GM12878 (cell line): ENCODE results near the gene DNAJB6. TPM values are rescaled to one million over a fixed set of nuclear protein-coding genes. Genes with fewer than 3 reads are reported as not detected.

ENCODE experiments used
- ATAC-seq: fragments of 200-7000 bp; cut with Tn5 transposase; 3 replicates; pipeline ENCODE4 v1.9.1; 2020; ENCODE audit warnings: mild to moderate bottlenecking, moderate library complexity
- BruUV-seq: library from RNA; stranded (reverse); fragments of 400-500 nt; replicated peaks from 2 replicates; lab custom pipeline; 2021; lab: Mats Ljungman, UMichigan
- CTCF ChIA-PET: fragments of 300-600 bp; sonication (Branson Sonifier 250); formaldehyde crosslinking; extraction: SDS; loops from one replicate; lab custom pipeline; 2021; ENCODE audit warnings: inconsistent platforms; lab: Yijun Ruan, JAX
- POLR2A ChIA-PET: fragments of 350-600 bp; formaldehyde crosslinking; extraction: SDS; loops from one replicate; lab custom pipeline; 2021; ENCODE audit warnings: inconsistent platforms; lab: Charles Lee
- RAD21 ChIA-PET: fragments of 300-600 bp; sonication (Branson Sonifier 250); formaldehyde crosslinking; loops from one replicate; lab custom pipeline; 2023; ENCODE audit warnings: antibody characterized with exemption; ENCODE audit not compliant: unreplicated experiment; lab: Charles Lee
- SMC1A ChIA-PET: fragments of 300-600 bp; sonication (Branson Sonifier 250); formaldehyde crosslinking; loops from one replicate; lab custom pipeline; 2023; ENCODE audit not compliant: unreplicated experiment, uncharacterized antibody; lab: Charles Lee
- DNase-seq: peaks from one replicate; pipeline ENCODE4 v3.0.0-alpha.2; 2011; ENCODE audit warnings: low read depth, low spot score
- FAIRE-seq: peaks from 3 replicates; lab custom pipeline; 2011; peaks lifted over from hg19 to GRCh38; lab: Jason Lieb, UNC
- H2AFZ ChIP-seq: 2 replicates; pipeline ENCODE4 v1.6.0; 2011; ENCODE audit warnings: low read depth, low read length, control low read depth; ENCODE audit not compliant: control insufficient read depth
- H3K27ac ChIP-seq: 2 replicates; pipeline ENCODE4 v1.5.1; 2011; ENCODE audit warnings: control low read depth; ENCODE audit not compliant: control insufficient read depth, insufficient read depth
- H3K27me3 ChIP-seq, 2 experiments: replicated peaks in 1 of 2; 2 replicates each; pipeline versions ENCODE4 v1.6.0 to v1.6.1; 2011; ENCODE audit warnings: low read length in 1 of 2; ENCODE audit not compliant: control insufficient read depth in 2 of 2, insufficient read depth in 2 of 2
- H3K36me3 ChIP-seq, 2 experiments: 2 replicates each; pipeline ENCODE4 v1.5.1; 2011; ENCODE audit warnings: low read length in 1 of 2; ENCODE audit not compliant: control insufficient read depth in 2 of 2, insufficient read depth in 2 of 2
- H3K4me1 ChIP-seq: 2 replicates; pipeline ENCODE4 v1.6.1; 2011; ENCODE audit warnings: mild to moderate bottlenecking, low read length, moderate library complexity, mixed read lengths; ENCODE audit not compliant: control insufficient read depth, insufficient read depth
- H3K4me2 ChIP-seq: 2 replicates; pipeline ENCODE4 v1.6.0; 2011; ENCODE audit warnings: control low read depth; ENCODE audit not compliant: control insufficient read depth, insufficient read depth
- H3K4me3 ChIP-seq: fragments of 200-600 bp; sonication (generic); 2 replicates; pipeline ENCODE4 v1.5.1; 2016
- H3K79me2 ChIP-seq: 2 replicates; pipeline ENCODE4 v1.6.0; 2011; ENCODE audit warnings: low read length; ENCODE audit not compliant: control insufficient read depth, insufficient read depth
- H3K9ac ChIP-seq: 2 replicates; pipeline ENCODE4 v1.8.0; 2011; ENCODE audit warnings: low read length, control low read depth, mixed read lengths; ENCODE audit not compliant: control insufficient read depth, insufficient read depth
- H3K9me3 ChIP-seq: replicated peaks from 3 replicates; pipeline ENCODE4 v1.5.1; 2011; ENCODE audit warnings: mild to moderate bottlenecking, low read length; ENCODE audit not compliant: control insufficient read depth, insufficient read depth
- H4K20me1 ChIP-seq: 2 replicates; pipeline ENCODE4 v1.6.0; 2011; ENCODE audit not compliant: control insufficient read depth, insufficient read depth
- CBFB ChIP-seq: IDR thresholded peaks from 2 replicates; pipeline ENCODE4 v1.6.1; 2016; ENCODE audit warnings: antibody characterized with exemption, low read depth
- FOS ChIP-seq: IDR thresholded peaks from 3 replicates; pipeline ENCODE4 v1.6.1; 2011; ENCODE audit warnings: borderline replicate concordance; ENCODE audit not compliant: insufficient read length; ENCODE audit errors: extremely low read depth
- GATAD2B ChIP-seq: fragments of 450-650 bp; conservative IDR thresholded peaks from 2 replicates; pipeline ENCODE4 v1.6.1; 2017; ENCODE audit warnings: low read depth, mild to moderate bottlenecking, moderate library complexity
- HDAC2 ChIP-seq: fragments of 200-600 bp; sonication (generic); IDR thresholded peaks from 2 replicates; pipeline ENCODE4 v1.6.1; 2017
- RB1 ChIP-seq: fragments of 450-650 bp; formaldehyde crosslinking; IDR thresholded peaks from 2 replicates; pipeline ENCODE4 v1.6.1; 2017; ENCODE audit warnings: mild to moderate bottlenecking, borderline replicate concordance
- RBBP5 ChIP-seq: fragments of 200-600 bp; sonication (generic); conservative IDR thresholded peaks from 2 replicates; pipeline ENCODE4 v1.6.1; 2016
- WGBS: methylation state at CpG from one replicate; pipeline ENCODE4 v1.1.6; 2016; ENCODE audit warnings: low lambda C conversion rate; ENCODE audit not compliant: insufficient replicate concordance, insufficient coverage; ENCODE audit errors: missing lambda C conversion rate; 5-methylcytosine and 5-hydroxymethylcytosine counted together
- in situ Hi-C: fragments of 300-500 bp; cut with MboI; formaldehyde crosslinking; loops from 9 replicates; pipeline ENCODE4 v1.14.3; 2018; ENCODE audit warnings: mixed read lengths
- intact Hi-C: fragments of 100-400 bp; cut with micrococcal nuclease; formaldehyde crosslinking; loops from one replicate; pipeline ENCODE4 v1.14.2; 2022; ENCODE audit not compliant: unreplicated experiment
- polyA plus RNA-seq, 11 experiments: library from polyadenylated mRNA; depleted of rRNA in 4 of 11; unstranded in 6 of 11; stranded (reverse) in 5 of 11; fragments of >200 nt; fragmentation: Nextera tagmentation in 4 of 11; fragmentation: Illumina TruSeq in 1 of 11; extraction: Ambion mirVana in 4 of 11; extraction: Trizol in 1 of 11; gene quantifications; 1 replicate in 1 of 11; 2 replicates in 10 of 11; pipeline versions ENCODE4 v1.2.1 to v1.2.3, GENCODE V29; 2011 to 2016; ENCODE audit warnings: inconsistent platforms in 2 of 11, missing spikeins in 2 of 11, low read depth in 1 of 11
- total RNA-seq, 4 experiments: library from RNA; depleted of rRNA in 3 of 4; stranded (reverse); fragments of >200 nt in 3 of 4; fragmentation: Illumina TruSeq in 1 of 4; extraction: Trizol in 1 of 4; gene quantifications; 2 replicates each; pipeline versions ENCODE4 v1.2.1 to v1.2.3, GENCODE V29; 2013 to 2021
- TF ChIP-seq, protein P1 (sequence below), 3 experiments: IDR thresholded peaks in 2 of 3; conservative IDR thresholded peaks in 1 of 3; 2 replicates each; pipeline ENCODE4 v1.5.1; 2011; ENCODE audit warnings: low read depth in 3 of 3, low read length in 3 of 3, mild to moderate bottlenecking in 3 of 3, control low read depth in 2 of 3, moderate library complexity in 2 of 3, inconsistent platforms in 1 of 3, mixed read lengths in 1 of 3; ENCODE audit not compliant: control insufficient read depth in 2 of 3, insufficient read depth in 1 of 3; ENCODE audit errors: extremely low read depth in 1 of 3

The DNAJB6 gene
- total and polyA plus RNA-seq, 10 of the 15 experiments (the other 5 are each of a cell fraction or from before 2014, with no cell fraction given): 34.5 to 117 (median 53.1) TPM

DNA sequence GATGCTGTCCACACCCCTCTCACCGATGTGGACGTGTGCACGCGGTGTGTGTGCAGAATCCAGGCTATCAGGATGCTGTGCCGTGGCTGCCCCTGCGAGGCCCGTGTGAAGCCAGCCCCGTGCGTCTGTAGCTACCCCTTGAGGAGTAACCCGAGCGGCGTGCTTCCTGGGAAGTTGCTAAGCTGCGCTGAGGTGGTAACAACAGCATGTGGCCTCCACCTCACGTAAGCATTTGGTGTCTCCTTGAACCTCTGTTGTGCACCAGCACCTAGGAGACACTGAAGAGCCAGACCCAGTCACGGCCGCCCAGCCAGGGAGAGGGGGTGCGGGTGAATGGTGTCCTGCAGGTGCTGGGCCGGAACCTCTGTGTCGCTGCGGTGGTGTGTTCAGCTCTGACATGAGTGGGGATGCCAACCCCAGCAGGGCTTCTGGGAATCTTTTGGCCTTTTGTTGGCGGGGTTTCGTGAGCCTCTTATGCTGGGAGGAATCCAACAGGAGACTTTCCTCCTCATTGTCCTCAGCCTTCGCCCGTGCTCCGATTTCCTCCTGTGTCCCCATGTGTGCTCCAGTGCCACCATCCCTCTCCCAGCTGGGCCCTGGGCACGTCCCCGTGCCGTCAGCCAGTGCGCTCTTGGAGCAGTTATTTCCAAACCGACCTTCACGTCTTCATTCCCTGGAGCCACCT lies 60.4 kb downstream of the DNAJB6 start (continued):
- TF ChIP-seq FOS: no peak
- no peak for TF ChIP-seq CBFB
- no peak for TF ChIP-seq GATAD2B
- no peak for TF ChIP-seq RBBP5
- no peak for TF ChIP-seq RB1

DNA sequence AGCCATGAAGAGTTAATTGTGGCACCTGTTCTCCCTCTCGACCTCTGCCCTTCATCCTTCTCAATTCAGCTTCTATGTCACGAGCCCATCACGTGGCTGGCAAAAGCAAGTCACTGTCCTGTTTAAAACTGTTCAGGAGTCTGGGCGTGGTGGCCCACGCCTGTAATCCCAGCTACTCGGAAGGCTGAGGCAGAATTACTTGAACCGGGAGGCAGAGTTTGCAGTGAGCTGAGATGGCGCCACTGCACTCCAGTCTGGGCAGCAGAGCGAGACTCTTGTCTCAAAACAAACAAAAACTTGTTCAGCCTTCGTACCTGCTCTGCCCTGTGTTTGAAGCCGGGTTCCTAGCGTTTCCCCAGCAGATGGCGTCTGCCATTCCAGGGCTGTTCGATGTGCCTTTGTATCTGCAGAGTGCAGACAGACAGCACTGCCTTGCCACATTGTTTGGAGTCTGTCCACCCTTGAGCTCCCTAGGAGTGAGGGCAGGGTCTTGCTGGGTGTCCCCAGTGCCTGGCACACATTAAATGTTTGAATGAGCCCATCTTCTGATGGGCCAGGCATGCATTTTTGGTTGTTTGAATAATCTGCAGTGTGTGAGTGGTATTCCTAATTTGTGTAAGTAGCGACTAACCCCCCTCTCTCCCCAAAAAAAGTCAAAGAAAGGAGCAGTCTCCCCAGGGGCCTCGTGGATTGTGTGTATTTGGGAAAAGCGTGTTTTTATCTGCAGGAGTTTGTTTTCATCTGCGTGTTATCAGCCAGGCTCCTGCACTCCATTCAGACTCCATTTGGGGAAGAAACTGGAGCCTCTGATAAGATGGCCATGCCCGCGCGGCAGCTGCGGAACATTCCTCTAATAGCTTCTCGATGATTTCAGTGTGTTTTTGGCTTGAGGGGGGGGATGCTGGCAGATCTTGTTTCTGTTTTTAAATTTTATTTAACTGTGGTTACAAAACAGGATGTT lies 61.2 kb downstream of the DNAJB6 start:
- DNase-seq (no peak), FAIRE-seq (no peak)
- no peak overlapping the region for H3K4me2 ChIP-seq
- H2AFZ ChIP-seq: no peak overlapping the region
- no TSS peak for BruUV-seq
- H4K20me1 ChIP-seq: no peaks in the 10 kb centered on the region
- WGBS: 78% methylated on average over 23 of the region's 23 CpGs
- RAD21 ChIA-PET: no interaction called here
- in situ Hi-C loops: no loop called here
- TF ChIP-seq HDAC2: no peak
- TF ChIP-seq, protein P1, sequence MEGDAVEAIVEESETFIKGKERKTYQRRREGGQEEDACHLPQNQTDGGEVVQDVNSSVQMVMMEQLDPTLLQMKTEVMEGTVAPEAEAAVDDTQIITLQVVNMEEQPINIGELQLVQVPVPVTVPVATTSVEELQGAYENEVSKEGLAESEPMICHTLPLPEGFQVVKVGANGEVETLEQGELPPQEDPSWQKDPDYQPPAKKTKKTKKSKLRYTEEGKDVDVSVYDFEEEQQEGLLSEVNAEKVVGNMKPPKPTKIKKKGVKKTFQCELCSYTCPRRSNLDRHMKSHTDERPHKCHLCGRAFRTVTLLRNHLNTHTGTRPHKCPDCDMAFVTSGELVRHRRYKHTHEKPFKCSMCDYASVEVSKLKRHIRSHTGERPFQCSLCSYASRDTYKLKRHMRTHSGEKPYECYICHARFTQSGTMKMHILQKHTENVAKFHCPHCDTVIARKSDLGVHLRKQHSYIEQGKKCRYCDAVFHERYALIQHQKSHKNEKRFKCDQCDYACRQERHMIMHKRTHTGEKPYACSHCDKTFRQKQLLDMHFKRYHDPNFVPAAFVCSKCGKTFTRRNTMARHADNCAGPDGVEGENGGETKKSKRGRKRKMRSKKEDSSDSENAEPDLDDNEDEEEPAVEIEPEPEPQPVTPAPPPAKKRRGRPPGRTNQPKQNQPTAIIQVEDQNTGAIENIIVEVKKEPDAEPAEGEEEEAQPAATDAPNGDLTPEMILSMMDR (IDR thresholded peaks at IDR 0.05 in 2 of 3, conservative IDR thresholded peaks at IDR 0.05 in 1 of 3; ENCODE audit: control insufficient read depth in 2 of 3, extremely low read depth in 1 of 3, insufficient read depth in 1 of 3, low read depth in 3 of 3, low read length in 3 of 3): peak in 2 of 3 experiments; percentile 23 to 37; a peak in 3 of 6 replicates
- TF ChIP-seq, all 136 proteins: peak for 1
- intact Hi-C loops: no loop called here
- CTCF ChIA-PET: interaction anchor here (0.6 to 0.9 kb wide), 2 partner anchors 11 to 316 kb away, joined by 3 read pairs; no protein-coding TSS in a partner anchor
- POLR2A ChIA-PET: no interaction called here
- Histone ChIP-seq H3K79me2 (no peaks in the 10 kb centered on the region; the same call in 1 of the 2 replicates), H3K9ac (no peak overlapping the region), H3K4me3 (no peak overlapping the region), H3K36me3 (peaks cover 15% of the 10 kb centered on the region in 2 experiments), H3K4me1 (no peaks in the 10 kb centered on the region), H3K27ac (no peak overlapping the region), H3K9me3 (no peaks in the 10 kb centered on the region), H3K27me3 (no peaks in the 10 kb centered on the region)
- SMC1A ChIA-PET: no interaction called here
- peak; percentile 36; the same call in 2 of the 3 replicates for ATAC-seq
